Measurements from ENCODE around the gene NOD1.

Gene NOD1

GRCh38 chr7:30468791-30469190 is 9.8 kb downstream of the NOD1 start:
- DNase-seq = no peak

DNA sequence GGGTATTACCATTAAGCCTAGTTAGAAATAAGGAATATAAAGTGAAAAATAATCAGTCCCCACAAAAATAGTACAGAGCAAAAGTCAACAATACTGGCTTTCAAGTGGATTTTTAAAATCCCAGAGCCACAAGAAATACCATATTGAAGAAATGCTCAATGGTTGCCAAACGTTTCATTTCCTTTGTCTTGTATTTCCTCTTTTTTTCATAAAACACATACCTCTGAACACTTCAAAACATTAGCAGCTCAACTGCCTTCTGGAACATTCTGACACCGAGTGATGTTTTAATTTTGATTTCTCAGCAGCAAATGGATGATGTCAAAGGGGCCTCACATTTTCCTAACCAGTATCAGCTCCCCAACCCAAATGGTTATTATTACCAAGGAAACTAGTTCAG is 10.5 kb downstream of the NOD1 start:
- no peak for DNase-seq

GRCh38 chr7:30467271-30467670 is 11.3 kb downstream of the NOD1 start:
- DNase-seq = no peak

DNA sequence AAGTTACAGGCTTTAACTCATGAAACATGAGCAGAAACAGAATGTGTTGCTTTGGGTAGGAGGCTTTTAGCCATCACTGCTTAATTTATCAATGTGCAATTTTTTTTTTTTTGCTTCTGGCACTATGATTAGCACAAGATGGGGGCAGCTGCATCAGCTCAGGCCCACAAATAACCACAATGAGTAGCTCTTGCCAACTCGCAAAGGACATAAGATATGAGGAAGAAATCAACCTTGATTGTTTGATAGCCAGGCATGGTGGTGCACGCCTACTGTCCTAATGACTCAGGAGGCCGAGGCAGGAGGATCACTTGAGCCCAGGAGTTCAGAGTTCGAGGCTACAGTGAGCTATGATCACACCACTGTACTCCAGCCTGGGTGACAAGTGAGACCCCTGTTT is 12.3 kb downstream of the NOD1 start:
- no peak for DNase-seq

- DNase-seq = no peak
Measured at GRCh38 chr7:30465811-30466180, 12.8 kb downstream of the NOD1 start.

- no peak for DNase-seq
Measured at GRCh38 chr7:30465046-30465810, 13.4 kb downstream of the NOD1 start.

- DNase-seq = no peak
Measured at GRCh38 chr7:30464231-30464671, 14.3 kb downstream of the NOD1 start.

GRCh38 chr7:30463405-30464145 is 15.0 kb downstream of the NOD1 start:
- no peak for DNase-seq

GRCh38 chr7:30462179-30462578 is 16.4 kb downstream of the NOD1 start:
- no peak for DNase-seq

DNA sequence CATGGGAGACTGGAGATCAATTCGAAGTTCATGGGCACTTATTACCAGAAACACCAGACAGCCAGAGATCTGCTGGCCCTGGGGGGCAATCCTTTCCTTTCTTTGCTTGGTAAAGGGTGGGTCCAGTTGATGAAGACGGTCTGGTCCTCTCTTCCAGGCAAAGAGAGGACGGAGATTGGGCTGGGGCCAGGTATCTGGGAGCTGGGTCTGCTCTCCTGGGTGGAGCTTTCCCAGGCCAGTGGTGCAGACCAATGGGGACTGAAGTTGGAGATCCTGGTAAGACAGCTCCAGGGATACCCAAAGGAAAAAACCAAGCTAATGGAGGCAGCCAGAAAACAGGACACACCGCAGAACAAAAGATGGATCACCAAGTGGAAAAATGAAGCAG is 18.3 kb downstream of the NOD1 start:
- no peak for DNase-seq

DNA sequence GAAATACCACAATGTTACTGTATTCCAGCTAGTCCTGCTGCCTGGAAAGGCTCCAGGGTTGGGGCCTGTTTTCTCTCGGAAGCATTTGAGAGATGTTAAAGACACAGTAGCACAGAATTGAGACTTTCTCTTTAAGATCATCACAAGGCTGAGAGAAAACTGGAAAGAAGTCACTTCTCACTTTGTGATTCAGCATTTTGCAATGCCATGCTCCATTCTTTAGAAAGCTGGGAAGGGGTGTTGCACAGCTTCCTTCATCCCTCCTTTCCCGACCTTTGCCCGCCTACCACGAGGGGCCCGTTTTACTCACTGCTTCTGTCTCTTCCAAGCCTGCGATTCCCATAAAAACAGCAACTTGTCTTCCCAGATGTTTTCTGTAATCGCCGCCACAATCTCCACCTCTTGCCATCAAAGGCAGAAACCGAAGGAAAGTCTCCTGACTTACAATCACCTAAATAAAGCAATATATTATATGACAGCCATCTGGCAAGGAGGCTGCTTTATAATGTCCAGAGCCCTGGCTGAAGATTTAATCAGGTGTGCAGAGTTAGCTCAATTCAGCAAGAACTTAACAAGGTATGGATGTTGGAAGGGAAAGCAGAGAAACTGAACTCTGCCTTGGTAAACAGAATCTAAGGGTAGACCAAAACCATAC is 18.9 kb downstream of the NOD1 start:
- DNase-seq = no peak

GRCh38 chr7:30458311-30458710 is 20.3 kb downstream of the NOD1 start:
- DNase-seq = no peak

- no peak for DNase-seq
Measured at GRCh38 chr7:30453921-30454320, 24.7 kb downstream of the NOD1 start.

DNA sequence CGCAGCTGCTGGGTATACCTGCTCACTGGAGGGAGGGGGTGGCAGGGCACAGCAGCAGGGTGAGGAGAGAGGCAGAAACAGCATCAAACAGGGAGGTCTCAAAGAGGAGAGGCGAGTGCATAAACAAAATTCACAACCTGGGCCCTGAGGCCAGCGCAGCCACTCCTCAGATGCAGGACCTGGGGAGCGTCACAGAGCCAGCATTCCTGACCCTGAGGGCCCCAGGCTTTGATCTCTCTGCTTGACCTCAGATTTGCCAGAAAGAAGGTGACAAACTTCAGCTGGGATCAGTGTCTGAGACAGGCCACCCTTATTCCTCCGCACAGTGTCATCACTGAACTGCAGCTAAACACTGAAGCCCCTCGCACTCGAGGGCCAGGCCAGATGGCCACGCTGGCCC is 25.6 kb downstream of the NOD1 start:
- DNase-seq = no peak

GRCh38 chr7:30452280-30452930 is 26.2 kb downstream of the NOD1 start:
- no peak for DNase-seq

DNA sequence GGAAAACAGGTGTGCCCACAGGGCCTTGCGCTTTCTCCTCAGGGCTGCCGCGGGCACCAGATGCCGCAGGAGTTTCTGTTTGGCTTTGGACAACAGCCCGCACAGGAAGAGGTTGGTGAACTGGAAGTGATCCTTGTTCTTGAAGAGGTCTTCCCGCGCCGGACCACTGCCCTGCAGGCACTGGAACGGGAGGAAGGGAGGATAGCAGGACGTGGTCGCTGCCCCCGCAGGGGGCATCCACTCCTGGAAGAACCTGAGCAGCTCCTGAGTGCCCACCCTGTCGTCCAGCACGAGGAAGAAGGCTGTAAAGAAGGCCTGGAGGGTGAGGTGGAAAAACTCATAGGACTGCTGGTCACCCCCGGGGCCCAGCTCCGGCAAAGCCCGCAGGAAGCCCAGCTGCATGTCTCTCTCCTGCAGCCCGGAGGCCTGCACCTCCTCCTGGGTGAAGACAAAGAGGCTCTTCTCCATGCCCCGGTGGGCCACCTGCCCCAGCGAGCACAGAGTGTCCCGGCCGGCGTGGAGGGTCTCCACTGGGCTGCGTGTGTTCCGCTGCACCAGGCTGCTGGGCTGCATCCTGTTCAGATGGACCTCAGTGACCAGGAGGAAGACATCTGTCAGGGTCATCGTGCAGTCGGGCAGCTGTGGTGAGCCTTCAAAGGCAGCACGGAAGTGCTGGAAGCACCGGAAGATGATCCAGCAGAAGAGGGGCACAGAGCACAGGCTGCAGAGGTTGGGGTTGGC is 26.9 kb downstream of the NOD1 start:
- DNase-seq = no peak

DNA sequence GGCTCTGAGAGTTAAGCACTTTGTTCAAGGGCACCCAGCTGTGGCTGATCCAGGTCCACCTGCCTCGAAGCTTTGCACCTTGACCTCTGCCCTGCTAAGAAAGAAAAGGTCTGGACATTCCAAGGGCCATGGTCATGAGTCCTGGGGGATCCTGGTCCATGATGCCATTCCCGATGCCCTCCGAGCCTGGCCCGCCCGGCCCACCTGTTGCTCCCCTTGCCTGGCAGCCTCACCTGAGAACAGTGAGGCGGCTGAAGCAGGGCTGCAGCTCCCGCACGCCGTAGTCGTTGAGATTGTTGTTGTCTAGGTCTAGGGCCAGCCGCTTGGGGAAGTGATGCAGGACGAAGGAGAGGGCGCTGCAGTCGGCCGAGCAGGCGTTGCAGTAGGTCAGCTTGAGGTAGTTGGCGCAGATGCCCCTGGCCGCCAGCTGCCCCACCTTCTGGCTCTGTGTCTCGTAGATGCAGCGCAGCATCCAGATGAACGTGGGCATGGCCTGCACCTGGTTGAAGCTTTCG is 27.5 kb downstream of the NOD1 start:
- DNase-seq = no peak

GRCh38 chr7:30450240-30450982 is 28.2 kb downstream of the NOD1 start:
- no peak for DNase-seq

GRCh38 chr7:30448461-30449189 is 30.0 kb downstream of the NOD1 start:
- no peak for DNase-seq

GRCh38 chr7:30447466-30447865 is 31.1 kb downstream of the NOD1 start:
- no peak for DNase-seq

GRCh38 chr7:30446266-30446665 is 32.3 kb downstream of the NOD1 start:
- no peak for DNase-seq

Data from CD4-positive, alpha-beta T cell treated with Interleukin-6 for 4 hours (primary cell).